ENCODE results near the gene OTUD5. TPM values are rescaled to one million over a fixed set of nuclear protein-coding genes. Genes with fewer than 3 reads are reported as not detected.
"Not testable (repeated sequence)": the region's sequence is repeated elsewhere in the genome, so short reads cannot be mapped to it uniquely, and the experiment has no call there.

OTUD5 gene
- total RNA-seq, 1 donor from 2014 or later = 18.4 TPM

GRCh38 chrX:48989483-48989882 is 32.1 kb upstream of the OTUD5 start:
- no peak overlapping the region for H3K4me3 ChIP-seq (ENCODE audit: low read depth, low read length)
- H3K36me3 ChIP-seq (ENCODE audit: control insufficient read depth, insufficient read depth, low read length) = peaks cover 5% of the 10 kb centered on the region
- H3K27me3 ChIP-seq (ENCODE audit: control insufficient read depth, insufficient read depth, low read length) = no peaks in the 10 kb centered on the region
- TF ChIP-seq CTCF (IDR thresholded peaks at IDR 0.05; ENCODE audit: insufficient read depth, low read length, severe bottlenecking) = no peak
- no peak for DNase-seq (ENCODE audit: low read depth)
- FAIRE-seq = no peak

- peaks cover 5% of the 10 kb centered on the region for H3K36me3 ChIP-seq (ENCODE audit: control insufficient read depth, insufficient read depth, low read length)
- DNase-seq (ENCODE audit: low read depth) (no peak), FAIRE-seq (no peak)
- H3K4me3 ChIP-seq (ENCODE audit: low read depth, low read length) = no peak overlapping the region
- no peaks in the 10 kb centered on the region for H3K27me3 ChIP-seq (ENCODE audit: control insufficient read depth, insufficient read depth, low read length)
- no peak for TF ChIP-seq CTCF (IDR thresholded peaks at IDR 0.05; ENCODE audit: insufficient read depth, low read length, severe bottlenecking)
These were observed 26.5 kb upstream of the OTUD5 start for GRCh38 chrX:48983896-48984295.

GRCh38 chrX:48983081-48983480 is 25.7 kb upstream of the OTUD5 start:
- TF ChIP-seq CTCF (IDR thresholded peaks at IDR 0.05; ENCODE audit: insufficient read depth, low read length, severe bottlenecking) = no peak
- H3K36me3 ChIP-seq (ENCODE audit: control insufficient read depth, insufficient read depth, low read length) = peaks cover 5% of the 10 kb centered on the region
- no peak overlapping the region for H3K4me3 ChIP-seq (ENCODE audit: low read depth, low read length)
- DNase-seq (ENCODE audit: low read depth) (no peak), FAIRE-seq (no peak)
- no peaks in the 10 kb centered on the region for H3K27me3 ChIP-seq (ENCODE audit: control insufficient read depth, insufficient read depth, low read length)

GRCh38 chrX:48981178-48981577 is 23.8 kb upstream of the OTUD5 start:
- FAIRE-seq (no peak), DNase-seq (ENCODE audit: low read depth) (no peak)
- Histone ChIP-seq H3K36me3 (ENCODE audit: control insufficient read depth, insufficient read depth, low read length) (peaks cover 5% of the 10 kb centered on the region), H3K27me3 (ENCODE audit: control insufficient read depth, insufficient read depth, low read length) (no peaks in the 10 kb centered on the region), H3K4me3 (ENCODE audit: low read depth, low read length) (no peak overlapping the region)
- TF ChIP-seq CTCF (IDR thresholded peaks at IDR 0.05; ENCODE audit: insufficient read depth, low read length, severe bottlenecking) = no peak

DNA sequence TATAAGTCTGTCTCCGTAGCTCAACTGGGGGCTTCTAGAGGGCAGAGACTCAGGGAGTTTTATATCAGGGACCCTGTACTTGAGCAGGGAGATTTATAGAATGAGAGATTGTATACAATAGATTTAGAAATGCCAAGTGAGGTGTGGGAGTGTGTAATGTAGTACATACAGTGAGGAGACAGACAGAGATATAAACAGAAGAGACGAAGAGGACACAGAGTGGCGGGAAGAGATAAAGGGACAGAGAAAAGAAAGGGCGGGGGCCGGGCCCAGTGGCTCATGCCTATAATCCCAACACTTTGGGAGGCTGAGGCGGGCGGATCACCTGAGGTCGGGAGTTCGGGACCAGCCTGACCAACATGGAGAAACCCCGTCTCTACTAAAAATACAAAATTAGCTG is 22.9 kb upstream of the OTUD5 start:
- H3K36me3 ChIP-seq (ENCODE audit: control insufficient read depth, insufficient read depth, low read length); DNase-seq (ENCODE audit: low read depth): not testable (repeated sequence)

GRCh38 chrX:48978226-48978625 is 20.8 kb upstream of the OTUD5 start:
- no peaks in the 10 kb centered on the region for H3K27me3 ChIP-seq (ENCODE audit: control insufficient read depth, insufficient read depth, low read length)
- TF ChIP-seq CTCF (IDR thresholded peaks at IDR 0.05; ENCODE audit: insufficient read depth, low read length, severe bottlenecking) = no peak
- H3K4me3 ChIP-seq (ENCODE audit: low read depth, low read length) = no peak overlapping the region
- peaks cover 3% of the 10 kb centered on the region for H3K36me3 ChIP-seq (ENCODE audit: control insufficient read depth, insufficient read depth, low read length)
- no peak for DNase-seq (ENCODE audit: low read depth)
- no peak for FAIRE-seq

More for the DNA sequence above, 22.9 kb upstream of the OTUD5 start:
- H3K4me3 ChIP-seq (ENCODE audit: low read depth, low read length); H3K27me3 ChIP-seq (ENCODE audit: control insufficient read depth, insufficient read depth, low read length); FAIRE-seq: not testable (repeated sequence)

All from bronchial epithelial cell (primary cell).